ENCODE data around the gene SMG5. TPM values are rescaled to one million over a fixed set of nuclear protein-coding genes. Genes with fewer than 3 reads are reported as not detected.

The SMG5 gene
- total RNA-seq, 1 experiment from 2014 or later: 155 TPM

DNA sequence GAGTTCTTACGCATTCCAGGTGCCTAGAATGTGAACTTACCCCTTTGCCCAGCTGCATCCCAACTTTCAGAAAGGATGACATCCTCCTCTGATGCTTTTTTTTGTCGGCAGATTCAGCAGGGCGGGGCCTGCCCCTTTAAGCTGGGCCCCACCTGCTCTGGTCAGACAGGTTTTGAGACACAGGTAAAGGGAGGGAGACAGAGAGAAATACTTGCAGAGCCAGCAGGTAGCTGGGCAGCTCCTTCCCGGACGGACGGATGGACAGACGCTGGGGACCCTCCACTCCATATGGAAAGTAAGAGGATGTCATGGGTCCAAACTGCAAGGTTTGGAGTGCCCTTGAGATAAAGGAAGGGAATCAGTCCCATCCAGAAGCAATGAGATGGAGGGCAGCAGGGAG lies 1.5 kb upstream of the SMG5 start, which contains the start of gene TMEM79:
TSS of gene TMEM79 (plus strand) at position 214 of the 400 bp plus-strand sequence. CDS start 902 bp downstream, outside the sequence.
- peaks cover 5% of the 10 kb centered on the region for H3K36me3 ChIP-seq (ENCODE audit: control insufficient read depth, insufficient read depth, low read length)
- peak within 1 kb of the TSS; percentile 78 for H3K4me3 ChIP-seq (ENCODE audit: low read depth, low read length)
- intact Hi-C loops (cut with micrococcal nuclease; ENCODE audit: unreplicated experiment): loop anchor here (1.0 kb wide), 1 partner anchor 35 kb away; no protein-coding TSS in a partner anchor
- peak; percentile 78 to 79 for DNase-seq
- H3K4me1 ChIP-seq: peaks cover 24% of the 10 kb centered on the region
- H3K9me3 Mint-ChIP-seq (ENCODE audit: unreplicated experiment): no peaks in the 10 kb centered on the region
- TF ChIP-seq, protein P1, sequence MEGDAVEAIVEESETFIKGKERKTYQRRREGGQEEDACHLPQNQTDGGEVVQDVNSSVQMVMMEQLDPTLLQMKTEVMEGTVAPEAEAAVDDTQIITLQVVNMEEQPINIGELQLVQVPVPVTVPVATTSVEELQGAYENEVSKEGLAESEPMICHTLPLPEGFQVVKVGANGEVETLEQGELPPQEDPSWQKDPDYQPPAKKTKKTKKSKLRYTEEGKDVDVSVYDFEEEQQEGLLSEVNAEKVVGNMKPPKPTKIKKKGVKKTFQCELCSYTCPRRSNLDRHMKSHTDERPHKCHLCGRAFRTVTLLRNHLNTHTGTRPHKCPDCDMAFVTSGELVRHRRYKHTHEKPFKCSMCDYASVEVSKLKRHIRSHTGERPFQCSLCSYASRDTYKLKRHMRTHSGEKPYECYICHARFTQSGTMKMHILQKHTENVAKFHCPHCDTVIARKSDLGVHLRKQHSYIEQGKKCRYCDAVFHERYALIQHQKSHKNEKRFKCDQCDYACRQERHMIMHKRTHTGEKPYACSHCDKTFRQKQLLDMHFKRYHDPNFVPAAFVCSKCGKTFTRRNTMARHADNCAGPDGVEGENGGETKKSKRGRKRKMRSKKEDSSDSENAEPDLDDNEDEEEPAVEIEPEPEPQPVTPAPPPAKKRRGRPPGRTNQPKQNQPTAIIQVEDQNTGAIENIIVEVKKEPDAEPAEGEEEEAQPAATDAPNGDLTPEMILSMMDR (IDR thresholded peaks at IDR 0.05; ENCODE audit: insufficient read depth in 1 of 2, low read depth in 1 of 2, low read length in 1 of 2, severe bottlenecking in 1 of 2, unreplicated experiment in 1 of 2): no peak
- CTCF ChIA-PET: interaction anchor here (3.7 kb wide), 1 partner anchor 59 kb away, joined by 22 read pairs; no protein-coding TSS in a partner anchor
- peak within 1 kb of the TSS; percentile 78 for H3K4me3 Mint-ChIP-seq (ENCODE audit: unreplicated experiment)
- H3K27me3 Mint-ChIP-seq (ENCODE audit: insufficient read depth, unreplicated experiment): no peaks in the 10 kb centered on the region
- no peaks in the 10 kb centered on the region for H3K9me3 ChIP-seq
- no peaks in the 10 kb centered on the region for H3K27me3 ChIP-seq (replicated peaks; ENCODE audit: control insufficient read depth, insufficient read depth, low read length)
- H3K36me3 Mint-ChIP-seq (ENCODE audit: insufficient read depth, unreplicated experiment): peaks cover 25% of the 10 kb centered on the region
- POLR2A ChIA-PET: interaction anchor here (0.6 to 2.3 kb wide), 3 partner anchors 11 to 87 kb away, joined by 3 to 13 read pairs (median 5); partner anchors contain the start of genes GLMP and PMF1
- no TSS peak for BruUV-seq (replicated peaks)
- H3K27ac Mint-ChIP-seq (ENCODE audit: unreplicated experiment): peak within 1 kb of the TSS; percentile 61
- peaks cover 12% of the 10 kb centered on the region for H3K4me1 Mint-ChIP-seq (ENCODE audit: low read depth, unreplicated experiment)

DNA sequence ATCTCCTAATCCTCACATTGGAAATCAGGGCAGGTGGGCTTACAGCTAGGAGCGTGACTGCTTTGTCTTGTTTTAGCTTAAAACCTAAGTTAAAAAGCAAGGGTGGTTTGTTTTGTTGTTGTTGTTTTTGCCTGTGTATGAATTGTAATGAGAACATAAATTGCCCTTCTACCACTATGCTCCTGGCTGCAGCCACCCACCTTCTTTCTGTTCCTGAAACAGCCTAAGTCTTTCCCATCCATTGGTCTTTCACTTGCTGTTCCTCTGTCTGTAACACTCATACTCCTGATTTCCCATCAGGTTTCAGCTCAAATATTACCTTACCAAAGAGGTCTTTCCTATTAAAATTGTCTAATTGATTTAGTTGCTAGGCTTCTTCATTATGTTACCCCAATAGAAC lies 896 bp upstream of the SMG5 start:
- H3K36me3 ChIP-seq (ENCODE audit: control insufficient read depth, insufficient read depth, low read length): peaks cover 4% of the 10 kb centered on the region
- Mint-ChIP-seq H3K4me1 (ENCODE audit: low read depth, unreplicated experiment) (peaks cover 12% of the 10 kb centered on the region), H3K36me3 (ENCODE audit: insufficient read depth, unreplicated experiment) (peaks cover 27% of the 10 kb centered on the region), H3K4me3 (ENCODE audit: unreplicated experiment) (peak overlapping the region; percentile 78), H3K27ac (ENCODE audit: unreplicated experiment) (peak overlapping the region; percentile 61), H3K9me3 (ENCODE audit: unreplicated experiment) (no peaks in the 10 kb centered on the region), H3K27me3 (ENCODE audit: insufficient read depth, unreplicated experiment) (no peaks in the 10 kb centered on the region)
- peak overlapping the region; percentile 78 for H3K4me3 ChIP-seq (ENCODE audit: low read depth, low read length)
- H3K9me3 ChIP-seq: no peaks in the 10 kb centered on the region
- TF ChIP-seq, protein P1 (IDR thresholded peaks at IDR 0.05; ENCODE audit: insufficient read depth in 1 of 2, low read depth in 1 of 2, low read length in 1 of 2, severe bottlenecking in 1 of 2, unreplicated experiment in 1 of 2): no peak
- H3K4me1 ChIP-seq: peaks cover 24% of the 10 kb centered on the region
- BruUV-seq (replicated peaks): no TSS peak
- DNase-seq: no peak
- ChIA-PET POLR2A (interaction anchor here (0.6 to 2.3 kb wide), 7 partner anchors 8 to 340 kb away, joined by 3 to 13 read pairs (median 5); partner anchors contain the start of genes CCT3, GLMP, PMF1 and TSACC), CTCF (interaction anchor here (1.2 to 3.7 kb wide), 4 partner anchors 36 to 162 kb away, joined by 5 to 22 read pairs (median 5); no protein-coding TSS in a partner anchor)
- no peaks in the 10 kb centered on the region for H3K27me3 ChIP-seq (replicated peaks; ENCODE audit: control insufficient read depth, insufficient read depth, low read length)
- intact Hi-C loops (cut with micrococcal nuclease; ENCODE audit: unreplicated experiment): no loop called here

DNA sequence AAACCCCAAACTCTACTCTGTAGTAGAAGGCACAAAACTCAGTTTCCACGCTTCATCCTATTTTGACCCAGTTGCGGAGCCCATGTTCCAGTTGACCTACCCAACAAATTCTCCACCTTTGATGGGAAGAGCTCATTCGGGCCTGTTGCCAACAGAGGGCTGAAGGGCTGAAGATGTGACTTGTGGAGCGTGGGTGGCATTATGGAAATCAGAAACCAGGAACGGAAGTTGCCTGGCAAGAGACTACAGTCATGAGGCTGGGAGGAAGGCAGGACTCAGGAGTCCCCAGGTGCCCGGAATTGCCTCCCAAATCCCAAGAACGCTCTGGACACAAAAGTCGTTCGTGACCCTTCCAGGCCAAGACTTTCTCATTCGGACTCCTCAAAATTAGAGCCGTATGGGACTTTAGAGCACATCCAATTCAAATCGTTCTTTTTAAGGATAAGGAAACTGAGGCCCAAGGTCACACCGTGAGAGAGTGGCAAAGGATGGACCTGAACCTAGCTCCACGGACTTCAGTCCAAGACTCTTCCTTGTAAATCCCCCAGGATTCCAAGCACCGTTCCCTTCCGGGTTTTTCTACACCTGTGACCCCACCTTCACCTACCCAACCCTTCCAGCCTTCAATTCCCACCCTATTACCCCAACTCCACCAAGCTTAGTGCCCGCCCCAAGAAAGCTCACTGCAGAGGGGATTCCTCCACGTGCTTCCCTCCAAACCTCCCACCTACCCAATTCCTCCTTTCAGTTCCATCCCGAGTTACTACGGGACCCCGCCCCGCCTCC lies 739 bp downstream of the SMG5 start:
- ChIA-PET CTCF (interaction anchor here (0.6 to 3.7 kb wide), 9 partner anchors 38 to 378 kb away, joined by 3 to 22 read pairs (median 5); partner anchors contain the start of gene SLC25A44), POLR2A (interaction anchor here (0.6 to 2.3 kb wide), 10 partner anchors 9 to 304 kb away, joined by 3 to 13 read pairs (median 6); partner anchors contain the start of genes ARHGEF2, CCT3, GLMP and MEF2D)
- peak overlapping the region; percentile 61 for H3K27ac Mint-ChIP-seq (ENCODE audit: unreplicated experiment)
- TSS peak; percentile 43 for BruUV-seq (replicated peaks)
- Histone ChIP-seq H3K36me3 (ENCODE audit: control insufficient read depth, insufficient read depth, low read length) (peaks cover 9% of the 10 kb centered on the region), H3K27me3 (replicated peaks; ENCODE audit: control insufficient read depth, insufficient read depth, low read length) (no peaks in the 10 kb centered on the region), H3K4me1 (peaks cover 24% of the 10 kb centered on the region), H3K4me3 (ENCODE audit: low read depth, low read length) (peak overlapping the region; percentile 78), H3K9me3 (no peaks in the 10 kb centered on the region)
- H3K4me3 Mint-ChIP-seq (ENCODE audit: unreplicated experiment): peak overlapping the region; percentile 78
- H3K9me3 Mint-ChIP-seq (ENCODE audit: unreplicated experiment): no peaks in the 10 kb centered on the region
- TF ChIP-seq, protein P1 (IDR thresholded peaks at IDR 0.05; ENCODE audit: insufficient read depth in 1 of 2, low read depth in 1 of 2, low read length in 1 of 2, severe bottlenecking in 1 of 2, unreplicated experiment in 1 of 2): no peak
- no peak for DNase-seq
- intact Hi-C loops (cut with micrococcal nuclease; ENCODE audit: unreplicated experiment): loop anchor here (1.0 kb wide), 1 partner anchor 56 kb away; the partner anchor contains the start of genes CCT3 and TSACC
- peaks cover 24% of the 10 kb centered on the region for H3K4me1 Mint-ChIP-seq (ENCODE audit: low read depth, unreplicated experiment)
- peaks cover 39% of the 10 kb centered on the region for H3K36me3 Mint-ChIP-seq (ENCODE audit: insufficient read depth, unreplicated experiment)
- H3K27me3 Mint-ChIP-seq (ENCODE audit: insufficient read depth, unreplicated experiment): no peaks in the 10 kb centered on the region
